SW480 (cell line): ENCODE data around the gene IL1B.
"Not testable (repeated sequence)": the region's sequence is repeated elsewhere in the genome, so short reads cannot be mapped to it uniquely, and the experiment has no call there.

Source experiments
- DNase-seq: peaks from one replicate; pipeline ENCODE4 v3.0.0-alpha.2; 2016; ENCODE audit warnings: low spot score

Gene IL1B

DNA sequence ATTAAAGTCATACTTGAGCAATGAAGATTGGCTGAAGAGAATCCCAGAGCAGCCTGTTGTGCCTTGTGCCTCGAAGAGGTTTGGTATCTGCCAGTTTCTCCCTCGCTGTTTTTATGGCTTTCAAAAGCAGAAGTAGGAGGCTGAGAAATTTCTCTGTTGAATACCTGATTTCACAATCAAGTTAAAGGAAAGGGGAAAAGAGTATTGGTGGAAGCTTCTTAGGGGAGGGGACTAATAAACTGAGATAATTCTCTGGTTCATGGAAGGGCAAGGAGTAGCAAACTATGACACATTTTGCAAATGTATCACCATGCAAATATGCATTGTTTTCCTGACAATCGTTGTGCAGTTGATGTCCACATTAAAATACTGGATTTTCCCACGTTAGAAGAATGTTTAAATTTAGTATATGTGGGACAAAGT, at the start of gene IL1B:
IL1B (minus strand) TSS at position 85 of the 423 bp plus-strand sequence. CDS start 550 bp downstream, outside the sequence.
- DNase-seq = no peak

DNA sequence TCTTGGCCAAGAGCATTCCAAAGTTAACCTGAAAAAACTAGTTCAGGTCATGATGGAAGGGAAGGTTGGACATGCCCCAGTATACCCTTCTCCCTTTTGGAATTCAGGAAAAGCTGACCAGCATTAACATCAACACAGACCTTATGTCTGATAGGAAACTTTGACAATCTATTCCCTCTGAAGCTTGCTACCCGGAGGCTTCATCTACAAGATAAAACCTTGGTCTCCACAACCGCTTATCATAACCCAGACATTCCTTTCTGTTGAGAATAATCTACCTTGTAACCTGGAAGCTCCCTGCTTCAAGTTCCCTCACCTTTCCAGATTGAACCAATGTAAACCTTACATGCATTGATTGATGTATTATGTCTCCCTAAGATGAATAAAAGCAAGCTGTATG, 49.7 kb upstream of the IL1B start:
- DNase-seq = no peak

DNA sequence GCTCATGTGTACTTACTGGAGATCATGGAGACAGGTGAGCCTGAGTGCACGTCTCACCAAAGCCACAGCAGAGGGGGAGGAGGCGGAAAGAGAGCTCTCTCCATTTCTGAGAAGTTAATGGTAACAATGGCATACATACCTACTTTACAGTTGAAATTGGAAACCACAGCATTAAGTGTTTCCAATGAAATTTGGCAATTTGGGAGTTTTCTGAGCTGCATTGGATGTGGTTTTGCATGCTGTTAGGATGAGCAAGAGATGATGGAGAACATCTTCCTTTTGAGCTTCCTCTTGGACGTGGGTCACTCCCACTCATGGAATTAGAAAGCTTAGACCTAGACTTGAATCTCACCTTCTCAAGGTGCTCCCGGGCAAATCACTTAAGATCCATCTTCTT, 48.9 kb upstream of the IL1B start:
- no peak for DNase-seq

DNA sequence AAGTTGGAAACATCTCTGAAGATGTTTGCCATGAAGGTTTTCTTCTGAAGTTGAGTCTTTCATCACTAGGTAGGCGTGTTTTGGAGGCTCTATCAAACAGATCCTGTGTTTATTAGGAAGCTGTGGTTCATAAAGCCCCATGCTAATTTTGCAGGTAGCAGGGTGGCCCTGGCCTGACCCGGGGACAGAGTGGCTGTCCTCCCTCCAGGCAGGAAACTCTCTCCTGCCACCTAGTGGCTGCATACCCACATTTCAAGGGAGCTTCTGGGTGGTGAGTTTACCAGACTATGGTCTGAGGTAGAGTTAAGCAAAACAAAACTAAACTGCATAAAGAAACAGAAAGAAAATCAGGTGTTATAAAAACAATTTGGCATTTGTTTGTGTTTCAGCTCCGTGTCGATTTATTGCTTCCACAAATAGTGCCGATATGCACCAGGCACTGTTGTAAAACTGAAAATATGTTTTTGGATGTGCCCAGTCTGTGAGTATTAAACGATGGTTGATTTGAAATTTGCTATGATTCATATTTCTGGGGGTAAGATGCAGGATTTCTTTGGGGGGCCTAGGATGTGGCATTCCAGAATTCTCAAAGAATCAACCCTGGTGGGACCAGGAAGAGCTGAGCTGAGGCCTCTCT, 48.4 kb upstream of the IL1B start:
- DNase-seq = peak; percentile 26

DNA sequence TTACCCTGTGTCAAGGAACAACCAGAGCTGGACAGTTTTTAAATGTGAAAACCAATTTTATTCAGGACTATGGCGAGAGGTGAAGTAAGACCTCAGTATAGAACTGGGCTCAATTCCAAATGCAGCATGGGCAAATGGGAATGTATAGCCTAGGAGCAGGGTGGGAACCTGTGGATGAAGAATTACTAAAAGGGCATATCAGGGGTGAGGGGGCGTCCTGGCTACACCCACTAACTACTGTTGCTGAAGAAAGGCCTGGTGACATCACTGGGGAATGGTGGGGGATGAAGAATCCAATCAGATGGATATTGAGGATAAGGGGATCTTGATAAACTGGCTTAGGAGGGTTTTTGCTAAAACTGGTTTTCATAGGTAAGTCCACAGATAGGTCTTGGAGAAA, 47.1 kb upstream of the IL1B start:
- DNase-seq = no peak

DNA sequence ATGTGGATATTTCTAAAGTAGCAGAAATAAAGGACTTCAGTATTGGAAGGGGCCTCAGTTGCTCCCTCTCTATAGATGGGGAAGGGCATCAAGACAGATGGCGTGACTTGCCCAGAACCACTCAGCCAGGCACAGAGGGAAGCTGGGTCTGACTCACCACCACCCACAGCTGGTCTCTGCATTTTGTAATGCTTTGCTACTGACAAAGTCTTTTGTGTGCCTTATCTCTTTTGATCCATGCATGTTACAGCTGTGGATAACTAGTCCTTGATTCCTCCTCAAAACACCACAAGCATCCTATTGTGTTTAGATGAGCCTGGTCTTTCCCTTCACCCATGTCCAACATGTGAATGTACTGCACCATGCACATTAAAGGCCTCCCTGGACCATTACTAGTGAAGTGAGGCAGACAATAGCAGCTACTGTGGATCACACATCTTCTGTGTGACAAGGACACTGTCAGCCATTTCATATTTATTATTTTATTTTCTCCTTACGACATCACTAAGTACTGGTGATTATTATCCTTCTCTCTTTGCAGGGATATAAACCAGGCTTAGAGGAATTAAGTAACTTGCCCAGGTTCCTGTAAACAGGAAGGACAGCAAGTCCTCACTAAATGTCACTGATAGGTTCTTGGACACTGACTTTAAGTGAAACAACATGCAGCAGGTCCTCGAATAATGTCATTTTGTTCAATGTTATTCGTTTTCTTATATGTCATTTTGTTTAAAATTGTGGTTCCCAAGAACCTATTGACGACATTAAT, 44.8 kb upstream of the IL1B start:
- DNase-seq = peak; percentile 91

DNA sequence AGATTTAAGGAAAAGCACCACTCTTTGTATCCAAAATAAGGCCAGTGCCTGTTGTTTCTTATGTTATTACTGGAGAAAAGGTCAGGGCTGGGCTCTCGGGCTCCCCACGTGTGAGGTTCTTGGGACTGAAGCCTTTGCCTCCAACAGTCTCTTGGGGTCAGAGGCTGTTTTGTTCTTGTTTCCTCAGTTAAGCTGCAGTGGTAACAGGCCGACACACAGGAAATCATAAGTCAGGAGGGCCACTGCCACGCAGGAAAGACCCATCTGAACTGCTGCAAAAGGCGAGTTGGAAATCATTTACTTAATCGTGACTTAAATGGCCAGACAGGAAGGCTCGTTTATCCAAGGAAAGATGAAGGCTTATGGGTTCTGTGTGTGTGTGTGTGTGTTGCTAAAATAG, 44.1 kb upstream of the IL1B start:
- DNase-seq = no peak

DNA sequence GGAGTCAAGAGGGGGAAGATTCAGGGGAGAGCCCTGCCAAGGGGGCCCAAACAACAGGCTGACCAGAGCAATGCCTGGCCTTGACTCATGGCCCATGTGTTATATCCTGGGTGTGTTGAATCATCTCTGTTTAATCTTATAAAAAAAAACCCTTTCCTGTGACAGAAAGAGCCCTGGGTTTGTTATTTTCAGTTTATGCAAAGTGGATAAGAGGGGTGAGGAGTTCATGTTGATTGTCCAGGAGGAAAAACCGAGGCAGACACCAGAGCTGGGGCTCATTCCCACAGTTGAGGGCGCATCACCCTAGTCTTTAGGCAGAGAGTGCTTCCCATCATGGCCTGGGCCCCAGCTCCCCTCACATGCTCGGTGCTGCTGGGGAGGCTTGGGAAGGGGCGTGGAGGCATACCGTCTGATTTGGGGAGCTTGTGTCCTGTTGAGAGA, 43.5 kb upstream of the IL1B start:
- DNase-seq = peak; percentile 31

DNA sequence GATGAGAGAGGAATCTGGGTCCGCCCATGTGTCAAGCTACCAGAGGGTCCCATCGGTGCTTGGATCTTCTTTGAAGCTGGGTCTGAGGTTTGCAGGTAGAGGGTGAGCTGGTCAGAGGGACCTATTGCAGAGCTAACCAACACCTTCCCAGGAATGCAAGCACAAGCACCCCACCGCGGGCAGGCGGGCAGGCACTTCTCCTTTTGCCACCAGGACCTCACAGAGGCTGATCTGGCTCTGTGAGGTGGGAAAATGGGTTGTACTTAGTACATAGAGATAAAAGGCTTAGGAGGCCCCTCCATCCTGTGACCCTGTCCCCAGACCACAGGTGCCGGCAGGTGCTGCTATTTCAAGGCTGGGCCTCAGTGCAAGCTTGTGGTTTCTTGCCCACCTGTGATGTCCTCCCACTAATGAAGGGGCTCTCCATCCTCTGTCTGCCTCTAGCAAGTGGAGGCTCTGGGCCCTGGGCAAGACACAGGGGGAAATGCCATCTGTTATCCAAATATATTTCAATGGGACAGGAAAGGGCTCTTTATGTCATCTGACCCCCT, 43.0 kb upstream of the IL1B start:
- peak; percentile 67 for DNase-seq

DNA sequence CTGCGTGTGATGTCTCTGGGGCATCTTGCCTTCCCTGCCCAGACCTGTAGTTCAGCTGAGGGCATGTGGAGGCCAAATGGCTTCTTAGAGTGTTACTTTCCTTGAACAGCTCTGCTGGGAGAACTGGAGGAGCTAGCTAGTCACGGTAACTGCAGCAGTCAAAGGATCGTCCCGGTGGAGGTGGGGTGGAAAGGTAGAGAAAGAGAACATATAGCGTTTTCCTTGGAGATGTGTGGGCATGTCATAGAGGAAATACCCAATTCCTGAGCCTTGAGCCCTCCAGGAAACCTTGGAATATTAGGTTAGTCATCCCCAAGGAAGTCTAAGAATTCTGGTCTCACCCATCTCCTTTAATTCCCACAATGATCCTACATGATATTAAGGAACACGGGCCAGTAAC, 40.8 kb upstream of the IL1B start:
- DNase-seq = no peak

DNA sequence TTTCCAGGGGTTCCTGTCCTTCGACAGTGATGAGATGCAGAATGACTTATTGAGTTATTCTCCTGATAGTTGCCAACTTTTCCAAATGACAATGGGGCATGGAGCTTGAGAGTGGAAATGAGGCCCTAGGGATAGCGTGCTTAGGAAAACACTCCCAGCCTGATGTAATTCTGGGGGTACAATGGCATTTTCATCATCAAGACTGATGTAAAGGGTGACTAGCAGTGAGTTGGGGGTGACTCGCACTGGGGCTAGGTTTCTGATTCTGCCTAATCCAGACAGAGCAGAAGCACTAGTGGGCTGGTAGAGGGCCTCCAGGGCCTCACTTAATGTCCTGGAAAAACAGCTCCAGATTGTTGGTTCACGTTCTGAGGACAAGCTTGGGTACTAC, 40.4 kb upstream of the IL1B start:
- no peak for DNase-seq

DNA sequence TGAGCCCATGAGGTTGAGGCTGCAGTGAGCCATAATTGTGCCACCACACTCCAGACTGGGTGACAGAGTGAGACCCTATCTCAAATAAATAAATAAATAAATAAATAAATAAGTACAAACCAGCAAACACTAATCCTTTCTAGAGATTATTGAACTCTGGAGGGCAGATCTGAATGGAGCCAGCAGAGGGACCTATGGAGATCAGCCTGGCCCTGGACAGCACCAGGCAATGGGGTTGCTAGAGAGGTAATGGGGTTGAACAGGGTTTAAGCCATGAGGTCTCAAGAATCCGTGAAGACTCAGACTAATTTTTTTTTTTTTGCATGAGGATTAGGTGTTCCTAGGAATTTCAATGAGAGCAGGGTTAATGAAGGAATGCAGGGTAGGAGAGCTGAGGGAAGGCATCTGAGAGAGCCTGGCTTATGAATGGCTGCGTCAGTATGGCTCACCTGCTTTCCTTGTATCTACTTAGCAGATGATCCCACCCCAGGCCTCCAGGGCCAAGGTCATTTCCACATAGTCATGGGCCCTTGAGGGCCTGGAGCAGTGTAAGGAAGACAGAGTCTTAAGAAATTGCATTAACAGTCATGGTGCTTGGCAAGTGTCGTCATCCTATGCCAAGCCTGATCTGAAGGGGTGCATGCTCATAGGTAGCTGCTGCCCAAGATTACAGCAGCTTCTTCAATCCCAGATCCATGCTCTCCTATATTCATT, 39.8 kb upstream of the IL1B start:
- DNase-seq = no peak

DNA sequence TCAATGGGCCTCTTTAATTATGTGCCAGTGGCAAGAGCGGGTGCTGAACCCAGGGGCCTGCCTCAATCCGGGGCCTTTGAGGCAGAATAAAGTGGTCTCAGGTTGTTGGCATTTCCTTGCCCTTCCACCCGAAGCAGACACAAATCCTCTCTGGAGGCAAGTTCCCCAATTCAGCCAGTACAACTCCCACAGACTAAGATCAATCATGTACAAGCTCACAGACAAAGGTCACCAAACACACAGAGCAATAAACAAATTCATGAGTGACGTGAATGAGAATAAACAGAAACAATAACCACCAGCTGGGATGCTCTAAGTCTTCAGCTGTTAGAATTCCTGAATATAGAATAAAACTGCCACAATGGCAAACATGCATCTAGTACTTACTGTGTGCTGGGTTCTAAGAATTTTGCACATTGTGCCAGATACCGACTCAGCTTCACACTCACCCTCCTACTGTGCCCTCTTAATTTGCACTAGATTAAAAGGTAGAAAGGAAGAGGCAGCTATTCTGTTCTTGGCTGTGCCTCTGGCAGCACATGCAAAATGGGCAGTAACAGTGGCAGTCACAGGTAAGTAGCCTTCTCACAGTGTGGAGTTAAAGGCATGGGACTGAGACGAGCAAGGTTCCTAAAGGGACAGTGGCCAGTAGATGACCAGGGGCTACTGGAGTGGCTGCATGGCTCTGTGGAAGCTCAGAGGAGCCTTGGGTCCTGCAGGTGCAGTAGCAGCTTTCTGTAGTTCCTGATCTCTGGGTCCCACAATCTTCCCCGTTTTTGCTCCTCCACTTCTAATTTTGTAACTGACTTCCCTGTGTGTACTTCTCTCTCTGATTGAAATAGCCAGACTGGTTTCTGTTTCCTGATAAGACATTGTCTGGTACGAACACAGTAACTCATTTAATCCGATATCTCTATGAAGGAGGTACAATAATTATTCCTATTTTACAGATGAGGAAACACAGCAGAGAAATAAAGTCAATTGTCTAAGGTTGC, 34.6 kb upstream of the IL1B start:
- DNase-seq = no peak

DNA sequence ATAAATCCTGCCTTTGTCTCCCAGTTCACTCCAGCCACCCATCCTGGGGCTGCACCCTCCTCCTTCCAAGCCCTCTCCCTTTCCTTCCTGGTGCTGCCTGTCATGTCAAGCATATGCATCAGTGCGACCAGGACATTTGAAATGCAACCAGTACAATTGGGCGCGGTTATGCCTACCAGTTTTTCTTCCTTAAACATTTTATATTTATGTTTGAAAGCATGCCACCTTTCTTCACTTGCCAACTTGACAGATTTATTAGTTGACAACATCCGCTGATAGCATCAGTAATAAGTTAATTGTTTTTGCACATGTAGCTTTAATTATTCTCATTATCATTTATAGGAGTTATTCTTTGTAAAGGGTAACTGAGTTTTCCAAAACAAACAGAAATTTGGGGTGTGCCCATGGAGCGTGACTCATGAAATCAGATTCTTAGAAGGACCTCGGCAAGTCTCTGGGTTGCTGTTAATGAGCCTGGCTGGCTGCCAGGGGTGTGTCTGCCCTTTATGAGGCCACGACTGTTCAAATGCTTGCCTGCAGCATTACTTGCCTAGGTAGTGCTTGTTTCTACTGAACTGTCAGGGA, 32.8 kb upstream of the IL1B start:
- DNase-seq = peak; percentile 95

DNA sequence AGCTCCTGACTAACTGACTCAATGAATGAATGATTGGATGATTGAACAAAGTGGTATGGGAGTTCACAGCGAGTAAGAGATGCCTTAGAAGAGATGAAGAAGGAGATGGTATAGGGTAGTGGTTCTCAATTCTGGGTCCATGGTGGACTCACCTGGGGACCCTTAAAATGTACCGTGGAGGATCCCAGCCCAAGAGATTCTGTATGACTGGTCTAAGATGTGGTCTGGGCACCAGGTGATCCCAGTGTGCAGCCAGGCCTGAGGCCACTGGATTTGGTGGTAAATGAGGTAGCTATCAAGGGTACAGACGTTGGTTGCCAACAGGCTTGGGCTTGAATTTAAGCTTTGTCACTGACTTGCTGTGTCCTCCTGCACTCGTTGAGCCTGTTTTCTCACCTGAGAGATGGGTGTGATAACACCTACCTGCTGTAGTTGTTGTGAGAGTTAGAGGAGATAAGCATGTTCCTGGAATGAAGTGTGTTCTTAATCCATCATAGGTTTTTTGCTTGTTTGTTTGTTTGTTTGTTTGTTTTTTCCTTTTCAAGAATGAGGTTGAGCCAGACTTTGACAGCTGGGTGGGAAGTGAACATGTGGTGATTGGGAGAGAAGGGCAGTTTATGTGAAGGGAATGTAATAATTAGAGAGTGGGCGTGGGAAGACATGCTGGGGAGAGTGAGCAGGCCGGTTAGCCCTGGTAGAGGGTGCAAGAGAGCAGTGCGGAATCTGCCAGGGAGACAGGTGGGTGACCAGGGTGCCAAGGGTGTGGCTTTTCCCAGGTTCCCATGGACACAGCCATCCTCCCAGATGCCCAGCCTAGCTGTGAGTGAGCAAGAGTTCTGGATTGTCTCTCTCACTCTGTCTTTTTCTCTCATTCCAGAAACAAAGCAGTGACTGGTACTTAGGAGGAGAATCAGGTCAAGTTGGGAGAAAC, 31.4 kb upstream of the IL1B start:
- peak; percentile 49 for DNase-seq

DNA sequence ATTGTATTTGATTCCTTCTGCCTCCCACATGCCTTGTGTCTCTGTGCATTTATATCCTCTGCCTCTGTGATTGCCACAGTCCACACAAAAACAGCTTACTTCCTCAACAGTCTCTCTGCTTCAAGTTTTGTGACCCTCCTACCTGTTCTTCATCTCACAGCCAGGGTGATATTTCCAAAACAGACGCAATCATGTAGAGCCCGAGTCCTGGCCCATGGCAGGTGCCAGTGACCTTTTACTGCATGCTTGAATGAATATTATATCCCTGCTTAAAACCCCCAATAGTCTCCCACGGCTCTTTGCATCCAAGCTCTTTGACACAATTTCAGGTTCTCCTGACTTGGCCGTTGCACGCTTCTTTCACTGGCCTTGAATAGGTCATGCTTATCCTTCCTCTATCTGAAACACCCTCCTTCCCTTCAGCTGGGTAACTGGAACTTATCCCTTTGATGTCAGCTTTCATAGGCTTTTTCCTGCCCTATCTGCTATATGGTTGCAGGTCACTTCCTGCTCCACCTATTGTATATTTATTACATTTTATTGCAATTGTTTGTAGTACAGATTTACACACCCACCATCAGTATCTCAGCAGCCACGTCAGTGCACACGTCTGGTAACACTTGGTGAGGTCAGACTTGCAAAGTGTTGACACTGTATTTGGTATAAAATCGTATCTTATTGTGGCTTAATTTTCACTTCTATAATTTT, 29.7 kb upstream of the IL1B start:
- DNase-seq = peak; percentile 90

DNA sequence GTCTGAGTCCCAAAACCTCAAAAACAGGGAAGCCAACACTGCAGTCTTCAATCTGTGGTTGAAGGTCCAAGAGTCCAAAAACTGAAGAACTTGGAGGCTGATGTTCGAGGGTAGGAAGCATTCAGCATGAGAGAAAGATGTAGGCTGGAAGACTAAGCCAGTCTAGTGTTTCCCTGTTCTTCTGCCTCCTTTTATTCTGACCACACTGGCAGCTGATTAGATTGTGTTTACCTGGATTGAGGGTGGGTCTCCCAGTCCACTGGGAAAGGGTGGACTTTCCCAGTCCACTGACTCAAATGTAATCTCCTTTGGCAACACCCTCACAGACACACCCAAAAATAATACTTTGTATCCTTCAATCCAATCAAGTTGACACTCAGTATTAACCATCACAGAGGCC, 27.5 kb upstream of the IL1B start:
- DNase-seq = no peak

DNA sequence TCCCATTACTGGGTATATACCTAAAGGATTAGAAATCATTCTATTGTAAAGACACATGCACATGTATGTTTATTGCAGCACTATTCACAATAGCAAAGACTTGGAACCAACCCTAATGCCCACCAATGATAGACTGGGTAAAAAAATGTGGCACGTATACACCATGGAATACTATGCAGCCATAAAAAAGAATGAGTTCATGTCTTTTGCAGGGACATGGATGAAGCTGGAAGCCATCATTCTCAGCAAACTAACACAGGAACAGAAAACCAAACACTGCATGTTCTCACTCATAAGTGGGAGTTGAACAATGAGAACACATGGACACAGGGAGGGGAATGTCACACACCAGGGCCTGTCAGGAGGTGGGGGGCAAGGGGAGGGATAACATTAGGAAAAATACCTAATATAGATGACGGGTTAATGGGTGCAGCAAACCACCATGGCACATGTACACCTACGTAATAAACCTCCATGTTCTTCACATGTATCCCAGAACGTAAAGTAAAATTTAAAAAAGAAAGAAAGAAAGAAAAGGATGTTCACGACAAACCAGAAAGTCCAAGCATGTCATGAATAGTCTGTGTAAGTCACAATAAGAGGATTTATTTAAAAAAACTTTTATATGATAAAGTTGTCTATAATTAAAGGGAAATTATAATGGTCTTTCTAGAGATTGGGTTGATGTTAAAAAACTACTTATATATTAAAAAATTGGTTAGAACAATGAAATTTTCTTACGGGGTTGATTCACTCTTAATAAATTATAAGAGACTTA, 23.0 kb upstream of the IL1B start:
- not testable (repeated sequence) for DNase-seq

DNA sequence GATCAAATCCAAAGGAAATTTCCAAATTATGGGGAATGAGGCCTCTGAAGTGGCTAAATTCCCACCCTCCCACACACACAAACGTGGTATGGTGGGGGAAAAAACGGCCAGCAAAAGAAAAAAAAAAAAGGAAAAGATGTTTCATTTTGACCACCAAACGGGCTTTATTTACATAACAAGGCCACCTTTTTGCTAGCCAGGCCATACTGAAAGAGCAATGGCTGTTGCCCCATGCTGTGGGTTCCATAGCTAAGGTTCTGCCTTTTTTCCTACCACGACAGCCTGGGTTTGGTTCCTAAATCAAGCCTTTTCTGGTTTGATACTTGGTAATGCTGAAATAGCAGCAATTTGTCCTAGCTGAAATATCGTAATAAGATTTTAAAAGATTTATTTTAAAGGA, 14.0 kb upstream of the IL1B start:
- no peak for DNase-seq
